ENCODE measurements around the gene ALG12. TPM values are rescaled to one million over a fixed set of nuclear protein-coding genes. Genes with fewer than 3 reads are reported as not detected.

Gene ALG12
- polyA plus RNA-seq, 3 donors = 5.3 to 9.6 (median 9.3) TPM

- 96 to 98% (median 96%) methylated on average over 17 of the region's 17 CpGs for WGBS, 3 donors
- H3K27ac ChIP-seq (ENCODE audit: low read depth, low read length) = no peak overlapping the region
Measured at GRCh38 chr22:49885281-49885680, 33.0 kb downstream of the ALG12 start.

GRCh38 chr22:49884503-49885260, 33.6 kb downstream of the ALG12 start:
- WGBS, 3 donors = 94 to 96% (median 96%) methylated on average over 30 to 31 of the region's 31 CpGs
- H3K27ac ChIP-seq (ENCODE audit: low read depth, low read length) = no peak overlapping the region

- H3K27ac ChIP-seq (ENCODE audit: low read depth, low read length) = no peak overlapping the region
- 96 to 99% (median 98%) methylated on average over 20 of the region's 20 CpGs for WGBS, 3 donors
Measured at GRCh38 chr22:49884075-49884474, 34.2 kb downstream of the ALG12 start.

- H3K27ac ChIP-seq (ENCODE audit: low read depth, low read length) = no peak overlapping the region
- 94 to 97% (median 96%) methylated on average over 4 of the region's 4 CpGs for WGBS, 3 donors
Measured at GRCh38 chr22:49883294-49883640, 35.0 kb downstream of the ALG12 start.

- WGBS, 3 donors = 85 to 89% (median 85%) methylated on average over 21 of the region's 21 CpGs
- no peak overlapping the region for H3K27ac ChIP-seq (ENCODE audit: low read depth, low read length)
Measured at GRCh38 chr22:49882519-49883293, 35.5 kb downstream of the ALG12 start.

GRCh38 chr22:49881856-49882255, 36.4 kb downstream of the ALG12 start:
- no peak overlapping the region for H3K27ac ChIP-seq (ENCODE audit: low read depth, low read length)
- WGBS, 3 donors = 96 to 100% (median 100%) methylated on average over 2 of the region's 2 CpGs

- H3K27ac ChIP-seq (ENCODE audit: low read depth, low read length) = no peak overlapping the region
- WGBS, 3 donors = 52 to 84% (median 66%) methylated on average over 19 to 20 of the region's 20 CpGs
Measured at GRCh38 chr22:49880281-49880680, 38.0 kb downstream of the ALG12 start.

- H3K27ac ChIP-seq (ENCODE audit: low read depth, low read length) = no peak overlapping the region
- WGBS, 3 donors = 91 to 96% (median 93%) methylated on average over 9 of the region's 9 CpGs
Measured at GRCh38 chr22:49879871-49880270, 38.4 kb downstream of the ALG12 start.

- 97 to 100% (median 97%) methylated on average over 8 of the region's 8 CpGs for WGBS, 3 donors
- no peak overlapping the region for H3K27ac ChIP-seq (ENCODE audit: low read depth, low read length)
Measured at GRCh38 chr22:49878206-49878605, 40.0 kb downstream of the ALG12 start.

- 97 to 99% (median 99%) methylated on average over 7 of the region's 7 CpGs for WGBS, 3 donors
- no peak overlapping the region for H3K27ac ChIP-seq (ENCODE audit: low read depth, low read length)
Measured at GRCh38 chr22:49877642-49878041, 40.6 kb downstream of the ALG12 start.

- no peak overlapping the region for H3K27ac ChIP-seq (ENCODE audit: low read depth, low read length)
- WGBS, 3 donors = 88 to 95% (median 89%) methylated on average over 15 to 16 of the region's 16 CpGs
Measured at GRCh38 chr22:49873228-49873940, 44.9 kb downstream of the ALG12 start.

GRCh38 chr22:49872347-49872746, 45.9 kb downstream of the ALG12 start:
- WGBS, 3 donors = 95% methylated on average over 7 of the region's 7 CpGs

GRCh38 chr22:49871482-49871881, 46.8 kb downstream of the ALG12 start:
- H3K27ac ChIP-seq (ENCODE audit: low read depth, low read length) = no peak overlapping the region
- WGBS, 3 donors = 96 to 99% (median 99%) methylated on average over 4 of the region's 4 CpGs

More at GRCh38 chr22:49872347-49872746, 45.9 kb downstream of the ALG12 start:
- no peak overlapping the region for H3K27ac ChIP-seq (ENCODE audit: low read depth, low read length)

GRCh38 chr22:49869845-49870712, 48.2 kb downstream of the ALG12 start:
- H3K27ac ChIP-seq (ENCODE audit: low read depth, low read length) = no peak overlapping the region
- 83 to 96% (median 93%) methylated on average over 13 to 14 of the region's 14 CpGs for WGBS, 3 donors

- 89 to 92% (median 91%) methylated on average over 17 of the region's 17 CpGs for WGBS, 3 donors
- H3K27ac ChIP-seq (ENCODE audit: low read depth, low read length) = no peak overlapping the region
Measured at GRCh38 chr22:49869086-49869830, 49.0 kb downstream of the ALG12 start.

GRCh38 chr22:49867303-49868265, 50.7 kb downstream of the ALG12 start:
- 94 to 97% (median 94%) methylated on average over 18 of the region's 18 CpGs for WGBS, 3 donors
- H3K27ac ChIP-seq (ENCODE audit: low read depth, low read length) = no peak overlapping the region

GRCh38 chr22:49866646-49867045, 51.6 kb downstream of the ALG12 start:
- H3K27ac ChIP-seq (ENCODE audit: low read depth, low read length) = no peak overlapping the region
- WGBS, 3 donors = 94% methylated on average over 8 of the region's 8 CpGs
